Stimulated activated CD4-positive, alpha-beta T cell treated with anti-CD3 and anti-CD28 coated beads, Interleukin-2, amount 100 ng/mL, for 4 hours (primary cell): ENCODE results near the gene STX1B.

ENCODE experiments used
- DNase-seq: peaks from one replicate; pipeline ENCODE4 v3.0.0-alpha.2; 2020; ENCODE audit warnings: low read depth

Gene STX1B

DNA sequence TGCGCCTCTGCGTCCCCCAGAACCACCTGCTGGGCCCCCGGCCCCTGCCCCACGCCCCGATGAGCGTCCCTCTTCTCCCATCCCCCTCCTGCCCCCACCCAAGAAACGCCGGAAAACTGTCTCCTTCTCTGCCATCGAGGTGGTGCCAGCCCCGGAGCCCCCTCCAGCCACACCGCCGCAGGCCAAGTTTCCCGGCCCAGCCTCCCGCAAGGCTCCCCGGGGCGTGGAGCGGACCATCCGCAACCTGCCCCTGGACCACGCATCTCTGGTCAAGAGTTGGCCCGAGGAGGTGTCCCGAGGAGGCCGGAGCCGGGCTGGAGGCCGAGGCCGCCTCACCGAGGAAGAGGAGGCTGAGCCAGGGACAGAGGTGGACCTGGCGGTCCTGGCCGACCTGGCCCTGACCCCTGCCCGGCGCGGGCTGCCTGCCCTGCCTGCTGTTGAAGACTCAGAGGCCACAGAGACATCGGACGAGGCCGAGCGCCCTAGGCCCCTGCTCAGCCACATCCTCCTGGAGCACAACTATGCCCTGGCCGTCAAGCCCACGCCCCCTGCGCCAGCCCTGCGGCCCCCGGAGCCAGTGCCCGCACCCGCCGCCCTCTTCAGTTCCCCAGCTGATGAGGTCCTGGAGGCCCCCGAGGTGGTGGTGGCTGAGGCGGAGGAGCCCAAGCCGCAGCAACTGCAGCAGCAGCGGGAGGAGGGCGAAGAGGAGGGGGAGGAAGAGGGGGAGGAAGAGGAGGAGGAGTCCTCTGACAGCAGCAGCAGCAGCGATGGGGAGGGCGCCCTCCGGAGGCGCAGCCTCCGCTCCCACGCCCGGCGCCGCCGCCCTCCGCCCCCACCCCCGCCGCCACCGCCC is 31.0 kb downstream of the STX1B start:
- DNase-seq: no peak

DNA sequence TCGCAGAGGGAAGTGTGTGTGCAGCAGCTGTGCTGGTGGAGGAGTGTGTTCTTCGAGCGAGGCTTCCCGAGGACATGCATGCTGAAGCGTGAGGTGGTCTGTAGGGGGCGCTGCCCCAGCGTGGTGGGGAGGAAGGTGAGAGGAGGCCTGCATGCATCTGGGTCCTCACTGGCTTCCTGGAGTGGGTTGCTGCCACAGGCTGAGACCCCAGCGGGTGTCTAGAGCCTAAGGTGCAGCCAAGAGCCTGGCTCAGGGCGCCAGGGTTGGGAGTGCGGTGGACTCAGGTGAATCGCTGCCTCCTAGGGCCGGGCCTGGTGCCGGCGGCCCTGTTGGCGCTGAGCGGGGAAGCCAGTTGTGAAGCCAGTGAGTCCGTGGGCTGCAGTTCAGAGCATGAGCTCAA is 32.9 kb downstream of the STX1B start:
- DNase-seq: no peak

DNA sequence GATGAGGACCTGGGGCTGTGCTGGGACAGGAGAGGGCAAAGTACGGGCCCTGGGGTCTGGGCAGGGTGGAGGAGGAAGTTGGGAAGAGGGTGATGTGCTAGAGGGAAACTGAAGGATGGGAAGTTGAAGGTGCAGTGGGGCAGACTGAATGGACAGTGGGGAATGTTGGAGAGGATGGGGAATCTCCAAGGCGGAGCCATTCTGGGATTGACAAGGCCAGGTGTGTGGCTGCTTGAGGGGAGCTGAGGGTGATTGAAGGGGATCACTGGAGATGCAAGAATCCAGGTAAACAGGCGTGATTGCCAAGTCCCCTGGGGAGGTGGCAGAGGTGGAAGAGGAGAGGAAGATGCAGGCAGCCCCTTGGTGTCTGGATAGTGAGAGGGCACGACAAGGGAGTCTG is 34.0 kb downstream of the STX1B start:
- no peak for DNase-seq

DNA sequence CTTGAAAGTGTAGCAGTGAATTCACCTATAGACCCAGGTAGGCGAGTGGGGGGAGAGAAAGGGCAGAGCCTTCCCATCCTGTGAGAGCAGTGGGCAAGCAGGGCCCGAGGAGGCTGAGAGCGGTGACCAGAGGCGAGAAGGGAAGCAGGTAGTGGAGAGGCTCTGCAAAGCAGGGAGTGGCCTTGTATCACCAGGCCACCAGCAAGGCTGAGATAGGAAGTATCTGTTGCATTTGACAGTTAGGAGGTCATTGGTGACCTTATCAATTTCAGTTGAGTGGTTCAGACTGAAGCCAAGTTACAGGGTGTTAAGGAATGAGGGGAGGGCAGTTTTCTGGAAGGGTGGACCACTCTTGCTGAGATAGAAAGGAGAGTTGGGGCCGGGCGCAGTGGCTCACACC is 36.1 kb downstream of the STX1B start:
- no peak for DNase-seq

DNA sequence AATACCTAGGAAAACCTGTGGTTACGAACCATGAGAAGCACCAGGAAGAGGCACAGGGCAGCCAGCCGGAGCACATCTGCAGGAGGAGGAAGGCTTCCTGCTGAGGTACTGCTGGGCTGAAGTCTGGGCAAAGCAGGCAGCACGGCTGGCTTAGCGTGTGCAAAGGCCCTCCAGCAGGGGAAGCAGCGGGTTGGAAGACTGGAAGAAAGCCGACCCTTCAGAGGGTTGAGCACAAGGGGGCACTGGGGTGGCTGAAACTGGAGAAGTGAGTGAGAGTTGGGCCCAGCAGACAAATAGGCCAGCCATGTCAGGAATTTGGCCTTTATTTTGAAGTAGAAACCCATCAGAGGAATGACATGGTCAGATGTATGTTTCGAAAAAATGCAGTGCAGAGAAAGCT is 37.6 kb downstream of the STX1B start:
- DNase-seq: no peak

DNA sequence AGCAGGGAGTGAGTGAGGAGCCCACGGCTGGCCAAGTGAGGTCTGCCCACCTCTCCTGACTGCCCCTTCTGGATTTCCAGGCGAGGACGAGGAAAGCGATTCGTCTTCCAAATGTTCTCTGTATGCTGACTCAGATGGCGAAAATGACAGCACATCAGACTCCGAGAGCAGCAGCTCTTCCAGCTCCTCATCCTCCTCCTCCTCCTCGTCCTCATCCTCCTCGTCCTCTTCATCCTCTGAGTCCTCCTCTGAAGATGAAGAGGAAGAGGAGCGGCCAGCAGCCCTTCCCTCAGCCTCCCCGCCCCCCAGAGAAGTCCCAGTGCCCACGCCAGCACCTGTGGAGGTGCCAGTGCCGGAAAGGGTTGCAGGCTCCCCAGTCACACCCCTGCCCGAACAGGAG is 39.1 kb downstream of the STX1B start:
- no peak for DNase-seq

DNA sequence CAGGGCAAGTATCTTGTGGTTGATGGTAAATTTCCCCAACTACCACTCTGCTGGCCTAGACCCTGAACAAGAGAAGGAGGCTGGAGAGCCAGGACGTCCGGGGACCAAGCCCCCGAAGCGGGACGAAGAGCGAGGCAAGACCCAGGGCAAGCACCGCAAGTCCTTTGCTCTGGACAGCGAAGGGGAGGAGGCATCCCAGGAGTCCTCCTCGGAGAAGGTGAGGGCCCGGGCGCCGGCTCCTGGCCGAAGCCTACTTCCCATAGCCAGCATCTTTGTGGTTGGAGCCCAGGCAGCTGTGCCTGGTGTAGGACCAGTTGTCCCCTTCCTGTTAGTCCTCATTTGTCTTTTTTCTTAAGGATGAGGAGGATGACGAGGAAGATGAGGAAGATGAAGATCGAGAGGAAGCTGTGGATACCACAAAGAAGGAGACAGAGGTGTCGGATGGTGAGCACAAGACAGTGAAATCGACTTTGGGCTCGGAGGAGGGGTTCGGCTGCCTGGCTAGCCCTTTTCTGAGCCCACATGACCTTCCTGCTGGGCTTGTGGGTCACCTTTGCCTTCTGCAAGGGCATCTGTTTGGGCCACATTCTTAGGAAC is 41.1 kb downstream of the STX1B start:
- DNase-seq: no peak

DNA sequence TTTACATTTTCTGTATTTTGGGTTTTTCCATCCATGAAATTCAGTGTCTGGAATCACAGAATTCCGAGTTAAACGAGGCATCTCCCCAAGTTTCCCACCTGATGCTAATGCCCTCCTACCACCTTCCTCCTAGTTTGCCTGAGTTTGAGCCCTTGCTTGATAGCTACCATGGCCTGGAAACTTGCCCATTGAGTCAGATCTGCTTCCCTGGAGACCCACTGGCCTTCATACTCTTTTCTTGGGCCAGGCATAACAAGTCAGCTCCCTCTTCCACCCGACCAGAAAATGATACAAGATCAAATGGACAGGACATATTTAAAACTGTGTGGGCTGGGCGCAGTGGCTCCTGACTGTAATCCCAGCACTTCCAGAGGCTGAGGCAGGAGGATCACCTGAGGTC is 42.6 kb downstream of the STX1B start:
- DNase-seq: no peak

DNA sequence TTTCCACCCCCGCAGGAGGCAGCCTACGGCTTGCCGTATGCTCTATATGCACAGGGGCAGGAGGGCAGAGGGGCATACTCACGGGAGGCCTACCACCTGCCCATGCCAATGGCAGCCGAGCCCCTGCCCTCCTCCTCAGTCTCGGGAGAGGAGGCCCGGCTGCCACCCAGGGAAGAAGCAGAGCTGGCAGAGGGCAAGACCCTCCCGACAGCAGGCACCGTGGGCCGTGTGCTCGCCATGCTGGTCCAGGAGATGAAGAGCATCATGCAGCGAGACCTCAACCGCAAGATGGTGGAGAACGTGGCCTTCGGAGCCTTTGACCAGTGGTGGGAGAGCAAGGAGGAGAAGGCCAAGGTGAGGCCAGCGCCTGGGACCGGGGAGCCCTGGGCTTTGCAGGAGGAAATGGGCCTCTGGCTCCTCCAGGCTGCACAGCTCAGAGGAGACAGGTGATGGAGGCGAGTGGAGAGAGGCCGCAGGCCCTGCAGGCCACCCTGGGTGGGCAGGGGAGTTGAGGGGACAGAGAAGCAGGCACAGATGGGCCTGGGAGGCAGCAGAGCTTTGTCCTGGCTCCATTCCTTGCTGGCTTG is 44.3 kb downstream of the STX1B start:
- DNase-seq: no peak

DNA sequence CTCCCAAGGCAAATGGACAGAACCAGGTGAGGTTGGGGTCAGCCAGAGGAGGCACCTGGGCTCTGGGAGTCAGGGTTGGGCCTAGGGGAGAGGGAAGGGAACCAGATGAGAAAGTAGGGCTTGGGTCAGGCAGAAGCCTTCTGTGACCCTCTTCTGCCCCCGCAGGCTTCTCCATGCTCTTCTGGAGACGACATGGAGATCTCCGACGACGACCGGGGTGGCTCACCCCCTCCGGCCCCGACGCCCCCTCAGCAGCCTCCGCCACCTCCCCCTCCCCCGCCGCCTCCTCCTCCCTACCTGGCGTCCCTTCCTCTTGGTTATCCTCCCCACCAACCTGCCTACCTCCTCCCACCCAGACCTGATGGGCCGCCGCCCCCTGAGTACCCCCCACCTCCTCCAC is 45.0 kb downstream of the STX1B start:
- DNase-seq: no peak

DNA sequence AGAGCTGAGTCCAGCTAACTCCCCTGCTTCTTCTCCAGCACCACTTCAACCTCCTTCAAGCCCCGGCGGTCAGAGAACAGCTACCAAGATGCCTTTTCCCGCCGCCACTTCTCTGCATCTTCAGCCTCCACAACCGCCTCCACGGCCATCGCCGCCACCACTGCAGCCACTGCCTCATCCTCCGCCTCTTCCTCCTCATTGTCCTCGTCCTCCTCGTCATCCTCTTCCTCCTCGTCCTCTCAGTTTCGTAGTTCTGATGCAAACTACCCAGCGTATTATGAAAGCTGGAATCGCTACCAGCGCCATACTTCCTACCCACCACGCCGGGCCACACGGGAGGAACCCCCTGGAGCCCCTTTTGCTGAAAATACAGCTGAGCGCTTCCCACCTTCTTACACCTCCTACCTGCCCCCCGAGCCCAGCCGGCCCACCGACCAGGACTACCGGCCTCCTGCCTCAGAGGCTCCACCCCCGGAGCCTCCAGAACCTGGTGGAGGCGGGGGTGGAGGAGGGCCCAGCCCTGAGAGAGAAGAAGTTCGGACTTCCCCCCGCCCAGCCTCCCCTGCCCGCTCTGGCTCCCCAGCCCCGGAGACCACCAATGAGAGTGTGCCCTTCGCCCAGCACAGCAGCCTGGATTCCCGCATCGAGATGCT is 45.7 kb downstream of the STX1B start:
- DNase-seq: no peak

DNA sequence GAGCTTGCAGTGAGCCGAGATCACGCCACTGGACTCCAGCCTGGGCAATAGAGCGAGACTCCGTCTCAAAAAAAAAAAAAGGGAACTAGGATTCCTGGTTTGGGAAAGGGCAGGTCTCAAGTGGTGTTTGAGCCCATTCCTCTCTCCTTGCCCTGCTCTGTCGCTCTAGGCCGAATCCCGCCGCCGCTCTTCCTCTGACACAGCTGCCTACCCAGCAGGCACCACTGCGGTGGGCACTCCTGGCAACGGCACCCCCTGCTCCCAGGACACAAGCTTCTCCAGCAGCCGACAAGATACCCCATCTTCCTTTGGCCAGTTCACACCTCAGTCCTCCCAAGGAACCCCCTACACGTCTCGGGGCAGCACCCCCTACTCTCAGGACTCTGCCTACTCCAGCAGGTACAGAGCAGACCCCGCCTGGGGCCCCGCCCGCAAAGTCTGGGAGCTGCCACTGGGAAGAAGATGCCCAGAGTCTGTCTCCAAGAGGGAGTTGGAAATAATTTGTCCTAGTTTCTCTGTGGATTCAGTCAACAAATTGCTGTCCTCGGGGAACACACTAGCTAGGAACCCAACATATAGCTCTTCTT is 46.4 kb downstream of the STX1B start:
- no peak for DNase-seq

DNA sequence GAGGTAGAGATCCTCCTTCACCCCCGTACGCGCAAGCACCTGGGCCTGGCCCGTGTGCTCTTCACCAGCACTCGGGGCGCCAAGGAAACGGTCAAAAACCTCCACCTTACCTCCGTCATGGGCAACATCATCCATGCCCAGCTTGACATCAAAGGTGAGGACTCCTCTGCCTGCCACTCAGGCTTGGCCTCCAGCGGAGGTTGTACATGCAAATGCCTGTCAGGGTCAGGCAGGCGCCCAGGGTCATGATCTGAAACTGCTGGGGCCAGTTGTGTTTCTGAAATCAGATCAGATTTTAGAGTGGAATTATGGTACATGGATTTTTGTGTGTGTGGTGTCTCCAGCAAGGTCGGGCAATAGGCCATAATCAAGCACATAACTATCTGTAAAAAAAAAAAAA is 49.1 kb downstream of the STX1B start:
- no peak for DNase-seq

DNA sequence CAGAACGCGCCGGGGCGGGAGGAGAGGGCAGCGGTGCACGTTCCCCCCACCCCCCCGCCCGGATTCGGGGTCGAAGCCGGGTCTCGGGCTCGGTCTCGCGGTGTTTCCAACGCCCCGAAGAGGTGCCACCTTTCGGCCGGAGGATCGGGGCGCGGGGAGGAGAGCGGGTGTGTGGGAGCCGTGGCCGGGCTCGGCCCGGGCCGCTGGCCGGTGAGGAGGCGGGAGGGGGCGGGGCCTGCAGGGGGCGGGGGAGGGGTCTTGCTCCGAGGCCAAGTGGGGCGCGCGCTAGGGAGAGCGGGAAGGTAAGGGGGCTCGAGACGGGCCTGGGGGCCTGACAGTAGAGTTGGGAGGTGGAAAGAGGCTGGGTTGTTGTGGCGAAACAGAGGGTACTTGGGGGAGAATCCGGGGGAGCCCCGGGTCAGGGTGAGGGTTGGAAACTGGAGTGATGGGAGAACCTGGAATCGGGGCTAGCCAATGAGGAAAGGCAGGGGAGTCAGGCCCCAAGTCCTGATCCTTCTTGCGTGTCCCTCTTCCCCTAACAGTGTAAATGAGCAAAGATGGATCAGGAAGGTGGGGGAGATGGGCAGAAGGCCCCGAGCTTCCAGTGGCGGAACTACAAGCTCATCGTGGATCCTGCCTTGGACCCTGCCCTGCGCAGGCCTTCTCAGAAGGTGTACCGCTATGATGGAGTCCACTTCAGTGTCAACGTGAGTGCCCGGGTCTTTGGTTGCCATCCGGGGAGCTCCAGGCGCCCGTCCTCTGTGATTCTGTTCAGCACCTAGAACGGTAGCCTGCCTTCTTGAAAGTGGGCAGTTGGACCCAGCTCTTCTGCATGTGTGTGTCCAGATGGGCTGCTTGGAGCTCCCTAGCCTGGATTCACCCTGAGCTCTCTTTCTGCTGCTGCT is 52.0 kb downstream of the STX1B start:
- no peak for DNase-seq

DNA sequence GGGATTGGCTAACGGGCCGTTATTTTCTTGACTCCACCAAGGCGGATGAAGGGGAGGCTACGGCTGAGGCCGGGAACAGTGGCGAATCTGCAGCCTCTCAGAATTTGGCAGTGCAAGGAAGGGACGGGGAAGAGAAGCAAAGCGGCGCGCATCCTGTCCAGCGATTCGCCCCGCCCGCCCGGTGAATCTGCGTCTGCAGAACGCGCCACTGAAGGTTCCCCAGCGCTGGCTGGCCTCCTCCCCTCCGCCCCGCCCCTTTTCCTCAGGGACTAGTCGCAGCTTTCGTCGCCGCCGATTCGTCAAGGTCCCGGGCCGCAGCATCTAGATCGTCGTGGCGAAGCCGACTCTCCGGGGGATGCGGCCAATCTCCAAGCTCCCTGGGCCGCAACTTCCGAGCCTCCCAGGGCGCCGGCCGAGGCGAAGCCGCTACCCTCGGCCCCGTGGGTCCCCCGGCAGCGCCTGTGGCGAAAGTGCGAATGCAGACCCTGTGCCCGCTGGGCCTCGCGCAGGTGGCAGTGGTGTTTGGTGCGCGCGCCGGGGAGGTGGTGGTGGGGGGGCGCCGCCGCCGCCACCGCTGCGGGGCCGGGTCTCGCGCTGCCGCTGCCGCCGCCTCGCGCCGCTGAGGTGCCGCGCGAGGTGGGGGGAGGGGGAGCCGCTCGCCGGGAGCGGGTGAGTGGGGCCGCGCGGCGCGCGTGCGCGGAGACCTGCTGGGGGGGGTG is 52.8 kb downstream of the STX1B start, which contains the start of gene SETD1A:
Gene SETD1A (plus strand): TSS at position 299 of the 719 bp plus-strand sequence. CDS start 978 bp downstream, outside the sequence.
- peak; percentile 94 for DNase-seq

DNA sequence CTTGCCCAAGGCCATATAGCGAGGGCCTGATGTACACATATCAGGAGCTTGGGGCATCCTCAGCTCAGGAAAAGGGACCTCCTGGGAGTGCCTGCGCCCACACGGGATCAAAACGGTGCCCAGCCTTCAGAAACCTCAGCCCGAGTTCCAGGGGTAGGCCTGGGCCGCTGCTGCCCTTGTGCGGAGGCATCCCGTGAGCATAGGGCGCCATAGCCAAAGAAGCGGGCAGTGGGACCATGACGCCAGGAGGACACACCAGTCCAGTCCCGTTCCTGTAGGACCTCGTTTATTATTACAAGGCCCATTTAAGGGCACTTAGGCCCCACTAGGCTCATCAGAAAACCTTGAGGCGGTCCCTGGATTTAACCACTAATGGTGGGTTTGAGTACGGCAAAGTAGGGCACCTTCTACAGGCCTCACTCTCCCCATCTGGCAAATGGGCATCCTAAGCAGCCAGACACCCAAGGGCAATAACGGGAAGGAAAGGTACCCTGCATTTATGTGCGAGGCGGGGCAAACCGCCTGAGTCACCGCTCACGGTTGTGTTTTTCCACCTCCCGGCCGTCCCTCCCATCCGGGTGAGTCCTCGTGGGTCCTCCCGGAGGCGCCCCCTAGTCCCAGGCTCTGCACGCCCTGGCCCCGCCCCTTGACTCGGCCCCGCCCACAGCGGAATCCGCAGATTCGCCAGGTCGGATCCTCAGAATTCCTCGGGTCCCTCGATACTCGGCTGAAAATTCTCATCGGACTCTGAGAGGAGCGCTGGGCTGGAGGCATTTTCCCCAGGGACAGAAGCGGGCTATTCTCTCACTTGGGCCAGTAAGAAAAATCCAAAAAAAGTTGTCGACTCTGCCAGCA is 53.6 kb downstream of the STX1B start:
- DNase-seq: peak; percentile 88

DNA sequence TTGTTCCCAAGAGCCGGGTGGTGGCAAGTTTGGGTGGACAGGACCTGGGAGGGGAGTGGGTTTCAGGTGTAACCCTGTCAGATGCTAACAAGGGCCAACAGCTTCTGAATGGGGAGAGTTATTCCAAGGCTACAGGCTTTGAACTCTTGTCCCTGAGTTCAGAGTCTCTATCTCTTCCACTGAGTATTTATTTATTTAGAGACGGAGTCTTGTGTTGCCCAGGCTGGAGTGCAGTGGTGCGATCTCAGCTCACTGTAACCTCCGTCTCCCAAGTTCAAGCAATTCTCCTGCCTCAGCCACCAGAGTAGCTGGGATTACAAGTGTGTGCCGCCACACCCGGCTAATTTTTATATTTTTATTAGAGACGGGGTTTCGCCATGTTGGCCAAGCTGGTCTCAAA is 55.4 kb downstream of the STX1B start:
- no peak for DNase-seq

DNA sequence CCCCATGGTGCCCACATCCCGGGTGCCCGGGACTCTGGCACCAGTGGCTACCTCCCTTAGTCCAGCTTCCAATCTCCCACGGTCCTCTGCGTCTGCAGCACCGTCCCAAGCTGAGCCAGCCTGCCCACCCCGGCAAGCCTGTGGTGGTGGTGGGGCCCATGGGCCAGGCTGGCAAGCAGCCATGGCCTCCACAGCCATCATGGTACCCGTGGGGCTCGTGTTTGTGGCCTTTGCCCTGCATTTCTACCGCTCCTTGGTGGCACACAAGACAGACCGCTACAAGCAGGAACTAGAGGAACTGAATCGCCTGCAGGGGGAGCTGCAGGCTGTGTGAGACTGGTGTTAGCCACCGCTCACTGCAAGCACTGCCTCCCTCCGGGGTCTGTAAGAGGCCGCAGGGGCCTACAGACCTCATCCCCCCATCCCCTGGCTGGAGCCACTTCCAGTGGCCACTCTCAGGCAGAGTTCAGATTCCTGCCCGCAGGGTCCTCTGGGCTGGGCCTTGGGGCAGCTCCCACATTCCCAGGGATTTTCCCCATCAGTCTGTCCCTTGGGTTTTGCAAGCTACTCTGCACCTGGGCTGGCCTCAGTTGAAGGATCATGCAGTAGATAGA is 56.8 kb downstream of the STX1B start:
- DNase-seq: peak; percentile 38

DNA sequence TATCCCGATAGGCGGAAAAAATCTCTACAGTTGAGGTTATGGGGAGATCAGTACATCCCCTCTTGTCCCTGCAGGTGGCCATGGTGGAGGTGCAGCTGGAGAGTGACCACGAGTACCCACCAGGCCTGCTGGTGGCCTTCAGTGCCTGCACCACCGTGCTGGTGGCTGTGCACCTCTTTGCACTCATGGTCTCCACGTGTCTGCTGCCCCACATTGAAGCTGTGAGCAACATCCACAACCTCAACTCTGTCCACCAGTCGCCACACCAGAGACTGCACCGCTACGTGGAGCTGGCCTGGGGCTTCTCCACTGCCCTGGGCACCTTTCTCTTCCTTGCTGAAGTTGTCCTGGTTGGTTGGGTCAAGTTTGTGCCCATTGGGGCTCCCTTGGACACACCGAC is 57.3 kb downstream of the STX1B start:
- no peak for DNase-seq
